GM19239 (cell line): ENCODE measurements around the gene ANKRD28.
"Not testable (repeated sequence)": the region's sequence is repeated elsewhere in the genome, so short reads cannot be mapped to it uniquely, and the experiment has no call there.

Source experiments
- DNase-seq: peaks from one replicate; pipeline ENCODE4 v3.0.0; 2011; ENCODE audit warnings: low spot score; ENCODE audit not compliant: insufficient read length
- FAIRE-seq: peaks from 2 replicates; lab custom pipeline; 2011; peaks lifted over from hg19 to GRCh38; lab: Jason Lieb, UNC

ANKRD28 gene

GRCh38 chr3:15628967-15629366 lies 168.8 kb downstream of the ANKRD28 start:
- no peak for DNase-seq
- FAIRE-seq: no peak

- no peak for DNase-seq
- no peak for FAIRE-seq
These were observed 174.0 kb downstream of the ANKRD28 start for GRCh38 chr3:15623535-15624440.

GRCh38 chr3:15619659-15620464 lies 177.9 kb downstream of the ANKRD28 start:
- DNase-seq: not testable (repeated sequence)

More at GRCh38 chr3:15619659-15620464, 177.9 kb downstream of the ANKRD28 start:
- not testable (repeated sequence) for FAIRE-seq
